ENCODE measurements around the gene HIC1. TPM values are rescaled to one million over a fixed set of nuclear protein-coding genes. Genes with fewer than 3 reads are reported as not detected.

The HIC1 gene
- total RNA-seq, 1 donor from 2014 or later, result 9.3 TPM

DNA sequence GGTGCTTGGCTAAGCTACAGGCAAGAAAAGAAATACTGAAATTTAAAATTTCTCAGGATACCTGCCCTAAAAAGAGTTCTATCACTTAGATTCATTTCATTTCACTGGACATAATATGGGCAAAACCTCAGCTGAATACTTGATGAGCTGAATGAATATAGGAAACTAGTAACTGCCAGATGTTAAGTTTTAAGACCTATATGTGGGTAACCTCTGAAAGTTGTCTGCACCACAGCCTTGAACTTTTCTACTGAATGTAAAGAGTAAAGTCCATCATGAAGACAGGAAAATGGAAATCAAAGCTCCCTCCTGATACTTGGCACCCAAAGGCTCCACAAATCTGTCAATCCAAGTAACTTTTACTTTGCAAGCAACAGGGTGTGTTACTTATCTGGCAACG lies 50.8 kb downstream of the HIC1 start:
- Mint-ChIP-seq H3K4me3 (no peak overlapping the region), H3K9me3 (no peaks in the 10 kb centered on the region), H3K36me3 (ENCODE audit: low read depth) (peaks cover 9% of the 10 kb centered on the region), H3K27ac (no peak overlapping the region), H3K4me1 (peaks cover 12% of the 10 kb centered on the region), H3K27me3 (no peaks in the 10 kb centered on the region)
- ChIA-PET POLR2A (interaction anchor here (0.6 kb wide), 1 partner anchor 384 kb away, joined by 3 read pairs; no protein-coding TSS in a partner anchor), CTCF (no interaction called here)
- ATAC-seq (ENCODE audit: low read depth) (no peak), DNase-seq (no peak)
- intact Hi-C loops (cut with micrococcal nuclease), result loop anchor here (5.0 kb wide), 1 partner anchor 37 kb away; no protein-coding TSS in a partner anchor
- TF ChIP-seq, protein P1, sequence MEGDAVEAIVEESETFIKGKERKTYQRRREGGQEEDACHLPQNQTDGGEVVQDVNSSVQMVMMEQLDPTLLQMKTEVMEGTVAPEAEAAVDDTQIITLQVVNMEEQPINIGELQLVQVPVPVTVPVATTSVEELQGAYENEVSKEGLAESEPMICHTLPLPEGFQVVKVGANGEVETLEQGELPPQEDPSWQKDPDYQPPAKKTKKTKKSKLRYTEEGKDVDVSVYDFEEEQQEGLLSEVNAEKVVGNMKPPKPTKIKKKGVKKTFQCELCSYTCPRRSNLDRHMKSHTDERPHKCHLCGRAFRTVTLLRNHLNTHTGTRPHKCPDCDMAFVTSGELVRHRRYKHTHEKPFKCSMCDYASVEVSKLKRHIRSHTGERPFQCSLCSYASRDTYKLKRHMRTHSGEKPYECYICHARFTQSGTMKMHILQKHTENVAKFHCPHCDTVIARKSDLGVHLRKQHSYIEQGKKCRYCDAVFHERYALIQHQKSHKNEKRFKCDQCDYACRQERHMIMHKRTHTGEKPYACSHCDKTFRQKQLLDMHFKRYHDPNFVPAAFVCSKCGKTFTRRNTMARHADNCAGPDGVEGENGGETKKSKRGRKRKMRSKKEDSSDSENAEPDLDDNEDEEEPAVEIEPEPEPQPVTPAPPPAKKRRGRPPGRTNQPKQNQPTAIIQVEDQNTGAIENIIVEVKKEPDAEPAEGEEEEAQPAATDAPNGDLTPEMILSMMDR (IDR thresholded peaks at IDR 0.05), result no peak

DNA sequence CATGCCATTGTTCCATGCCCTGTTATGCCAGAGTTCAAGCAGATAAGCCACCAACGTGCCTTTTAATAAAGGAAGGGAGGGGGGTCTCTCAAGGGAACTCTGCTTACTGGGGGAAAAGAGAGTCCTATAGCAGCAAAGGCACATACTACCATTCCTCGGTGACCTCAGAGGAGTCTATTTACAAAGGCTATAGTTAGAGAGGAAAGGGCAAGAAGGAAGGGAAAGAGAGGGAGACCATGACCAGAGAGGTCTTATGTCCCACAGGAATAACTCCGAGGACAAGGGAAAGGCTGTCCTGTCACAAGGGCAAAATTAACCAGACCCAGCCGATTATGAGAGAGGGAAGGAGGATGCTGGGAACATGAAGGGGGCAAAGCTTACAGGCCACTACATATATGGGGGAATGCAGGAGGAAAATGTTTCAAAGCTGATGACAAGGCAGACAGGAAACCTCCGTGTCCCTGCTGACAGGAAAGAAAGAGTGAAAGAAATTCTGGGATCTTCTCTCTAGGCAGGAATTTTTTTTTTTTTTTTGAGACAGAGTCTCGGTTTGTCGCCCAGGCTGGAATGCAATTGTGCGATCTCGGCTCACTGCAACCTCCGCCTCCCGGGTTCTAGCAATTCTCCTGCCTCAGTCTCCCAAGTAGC lies 51.5 kb downstream of the HIC1 start:
- Mint-ChIP-seq H3K4me3 (no peak overlapping the region), H3K27ac (no peak overlapping the region), H3K9me3 (no peaks in the 10 kb centered on the region), H3K4me1 (peaks cover 9% of the 10 kb centered on the region), H3K27me3 (no peaks in the 10 kb centered on the region), H3K36me3 (ENCODE audit: low read depth) (peaks cover 9% of the 10 kb centered on the region)
- TF ChIP-seq, protein P1 (IDR thresholded peaks at IDR 0.05), result no peak
- intact Hi-C loops (cut with micrococcal nuclease), result loop anchor here (5.0 kb wide), 1 partner anchor 36 kb away; no protein-coding TSS in a partner anchor
- ChIA-PET POLR2A (interaction anchor here (0.7 to 1.4 kb wide), 2 partner anchors 15 to 17 kb away, joined by 3 to 7 read pairs; no protein-coding TSS in a partner anchor), CTCF (no interaction called here)
- no peak for DNase-seq
- ATAC-seq (ENCODE audit: low read depth), result no peak

DNA sequence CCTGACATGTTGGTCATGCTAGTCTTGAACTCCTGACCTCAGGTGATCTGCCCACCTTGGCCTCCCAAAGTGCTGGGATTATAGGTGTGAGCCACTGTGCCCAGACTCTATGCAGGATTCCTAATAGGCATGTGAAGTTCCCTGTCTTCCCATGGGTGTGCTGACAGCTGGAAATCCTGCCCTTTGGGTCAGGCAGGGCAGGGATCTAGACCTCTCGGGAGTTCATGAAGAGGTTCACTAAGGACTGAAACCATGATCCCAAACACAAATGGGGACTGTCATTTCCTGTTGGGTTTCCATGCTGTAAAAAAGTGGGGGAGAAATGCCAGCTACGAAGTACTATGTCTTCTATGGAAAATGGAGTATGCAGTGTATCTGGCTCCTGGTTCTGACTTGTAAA lies 52.1 kb downstream of the HIC1 start:
- CTCF ChIA-PET, result no interaction called here
- TF ChIP-seq, protein P1 (IDR thresholded peaks at IDR 0.05), result no peak
- no peak overlapping the region for H3K4me3 Mint-ChIP-seq
- peaks cover 3% of the 10 kb centered on the region for H3K4me1 Mint-ChIP-seq
- peaks cover 9% of the 10 kb centered on the region for H3K36me3 Mint-ChIP-seq (ENCODE audit: low read depth)
- ATAC-seq (ENCODE audit: low read depth), result no peak
- H3K27ac Mint-ChIP-seq, result no peak overlapping the region
- intact Hi-C loops (cut with micrococcal nuclease), result loop anchor here (5.0 kb wide), 1 partner anchor 35 kb away; no protein-coding TSS in a partner anchor
- DNase-seq, result no peak
- POLR2A ChIA-PET, result interaction anchor here (0.5 to 1.4 kb wide), 2 partner anchors 16 to 18 kb away, joined by 3 to 7 read pairs; no protein-coding TSS in a partner anchor
- H3K27me3 Mint-ChIP-seq, result no peaks in the 10 kb centered on the region
- no peaks in the 10 kb centered on the region for H3K9me3 Mint-ChIP-seq

DNA sequence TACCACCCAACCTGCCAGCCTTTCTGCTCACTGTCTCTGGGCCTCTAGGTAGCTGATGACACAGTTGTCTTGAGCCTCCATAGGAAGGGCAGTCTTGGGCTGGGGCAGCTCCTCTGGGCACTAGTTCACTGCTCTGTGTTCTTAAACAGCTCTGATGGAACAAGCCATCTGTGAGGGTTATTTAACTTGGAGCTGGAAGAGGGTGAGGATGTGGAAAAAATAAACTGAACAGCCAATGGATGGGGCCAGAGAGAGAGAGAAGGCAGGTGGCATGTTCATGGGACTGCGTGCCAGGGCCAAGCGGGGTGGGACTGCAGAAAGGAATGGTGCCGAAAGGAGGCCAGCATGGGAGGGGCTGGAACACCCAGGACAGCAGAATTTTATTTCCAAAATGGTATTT lies 52.6 kb downstream of the HIC1 start:
- ChIA-PET CTCF (interaction anchor here (1.4 kb wide), 1 partner anchor 16 kb away, joined by 4 read pairs; no protein-coding TSS in a partner anchor), POLR2A (interaction anchor here (0.5 to 1.4 kb wide), 3 partner anchors 16 to 19 kb away, joined by 3 to 7 read pairs (median 5); no protein-coding TSS in a partner anchor)
- DNase-seq, result no peak
- H3K9me3 Mint-ChIP-seq, result no peaks in the 10 kb centered on the region
- peaks cover 3% of the 10 kb centered on the region for H3K4me1 Mint-ChIP-seq
- TF ChIP-seq, protein P1 (IDR thresholded peaks at IDR 0.05), result no peak
- ATAC-seq (ENCODE audit: low read depth), result no peak
- H3K36me3 Mint-ChIP-seq (ENCODE audit: low read depth), result peaks cover 9% of the 10 kb centered on the region
- H3K4me3 Mint-ChIP-seq, result no peak overlapping the region
- no peaks in the 10 kb centered on the region for H3K27me3 Mint-ChIP-seq
- intact Hi-C loops (cut with micrococcal nuclease), result loop anchor here (5.0 kb wide), 1 partner anchor 35 kb away; no protein-coding TSS in a partner anchor
- no peak overlapping the region for H3K27ac Mint-ChIP-seq

DNA sequence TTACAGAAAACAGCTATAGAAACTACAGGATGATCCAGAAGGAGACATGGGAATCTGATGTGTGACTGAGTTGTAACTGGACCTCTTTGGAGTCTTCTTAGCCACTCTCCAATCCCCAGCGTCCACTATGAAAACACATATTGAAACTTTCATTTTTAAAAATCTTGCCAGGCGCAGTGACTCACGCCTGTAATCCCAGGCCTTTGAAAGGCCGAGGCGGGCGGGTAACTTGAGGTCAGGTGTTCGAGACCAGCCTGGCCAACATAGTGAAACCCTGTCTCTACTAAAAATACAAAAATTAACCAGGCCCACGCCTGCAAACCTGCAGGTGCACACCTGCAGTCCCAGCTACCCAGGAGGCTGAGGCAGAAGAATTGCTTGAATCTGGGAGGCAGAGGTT lies 53.3 kb downstream of the HIC1 start:
- DNase-seq (no peak), ATAC-seq (ENCODE audit: low read depth) (no peak)
- no peak overlapping the region for H3K4me3 Mint-ChIP-seq
- H3K27ac Mint-ChIP-seq, result no peak overlapping the region
- ChIA-PET POLR2A (interaction anchor here (0.8 kb wide), 1 partner anchor 19 kb away, joined by 5 read pairs; no protein-coding TSS in a partner anchor), CTCF (interaction anchor here (1.4 kb wide), 1 partner anchor 16 kb away, joined by 4 read pairs; no protein-coding TSS in a partner anchor)
- intact Hi-C loops (cut with micrococcal nuclease), result loop anchor here (5.0 kb wide), 1 partner anchor 34 kb away; no protein-coding TSS in a partner anchor
- TF ChIP-seq, protein P1 (IDR thresholded peaks at IDR 0.05), result no peak
- H3K4me1 Mint-ChIP-seq, result no peaks in the 10 kb centered on the region
- peaks cover 5% of the 10 kb centered on the region for H3K36me3 Mint-ChIP-seq (ENCODE audit: low read depth)
- H3K9me3 Mint-ChIP-seq, result no peaks in the 10 kb centered on the region
- no peaks in the 10 kb centered on the region for H3K27me3 Mint-ChIP-seq

Measured in activated B cell treated with CpG ODN at 0.5 μM for 24 hours (primary cell).